K562 (cell line): ENCODE data around the gene KCNH2. TPM values are rescaled to one million over a fixed set of nuclear protein-coding genes. Genes with fewer than 3 reads are reported as not detected.

Source experiments
- AFF4 ChIP-seq: sonication (generic); formaldehyde crosslinking; IDR thresholded peaks from 2 replicates; pipeline ENCODE4 v1.8.0; 2023; ENCODE audit warnings: mild to moderate bottlenecking, missing genetic modification reagents
- CBFB ChIP-seq: sonication (generic); formaldehyde crosslinking; IDR thresholded peaks from 2 replicates; pipeline ENCODE4 v1.4.0; 2020; ENCODE audit warnings: mild to moderate bottlenecking, missing genetic modification reagents
- CBX3 ChIP-seq, 2 experiments: IDR thresholded peaks; 1 replicate in 1 of 2; 2 replicates in 1 of 2; pipeline ENCODE4 v1.6.1; 2012; ENCODE audit warnings: inconsistent platforms in 2 of 2, low read length in 2 of 2, borderline replicate concordance in 1 of 2, control low read depth in 1 of 2
- DEAF1 ChIP-seq: fragments of 450-650 bp; formaldehyde crosslinking; IDR thresholded peaks from 2 replicates; pipeline ENCODE4 v1.4.0; 2020; ENCODE audit warnings: mild to moderate bottlenecking, moderate library complexity
- ETV5 ChIP-seq: sonication (generic); formaldehyde crosslinking; IDR thresholded peaks from 2 replicates; pipeline ENCODE4 v1.4.0; 2020; ENCODE audit warnings: low read depth, mild to moderate bottlenecking, missing genetic modification reagents
- FOXA3 ChIP-seq, 2 experiments: fragments of 450-650 bp in 1 of 2; sonication (generic) in 1 of 2; formaldehyde crosslinking; IDR thresholded peaks in 1 of 2; conservative IDR thresholded peaks in 1 of 2; 2 replicates each; pipeline versions ENCODE4 v1.4.0 to v1.8.0; 2020 to 2022; ENCODE audit warnings: mild to moderate bottlenecking in 2 of 2, missing genetic modification reagents in 1 of 2
- FOXM1 ChIP-seq, 2 experiments: fragments of 450-650 bp in 1 of 2; sonication (generic) in 1 of 2; formaldehyde crosslinking in 1 of 2; IDR thresholded peaks; 2 replicates each; pipeline versions ENCODE4 v1.6.1 to v1.9.0; 2017 to 2022; ENCODE audit warnings: low read depth in 2 of 2, mild to moderate bottlenecking in 2 of 2, missing genetic modification reagents in 1 of 2, moderate library complexity in 1 of 2
- GATA2 ChIP-seq: sonication (generic); formaldehyde crosslinking; IDR thresholded peaks from 2 replicates; pipeline ENCODE4 v1.4.0; 2020; ENCODE audit warnings: mild to moderate bottlenecking, missing genetic modification reagents
- HMGXB4 ChIP-seq: sonication (generic); formaldehyde crosslinking; IDR thresholded peaks from 2 replicates; pipeline ENCODE4 v1.8.1; 2023; ENCODE audit warnings: mild to moderate bottlenecking, missing genetic modification reagents
- SRF ChIP-seq, 2 experiments: fragments of 250-450, 450-650 bp in 1 of 2; sonication (Bioruptor Pico) in 1 of 2; sonication (generic) in 1 of 2; formaldehyde crosslinking; IDR thresholded peaks; 2 replicates each; pipeline versions ENCODE4 v1.5.0 to v1.5.1; 2020 to 2022; ENCODE audit warnings: mild to moderate bottlenecking in 1 of 2, missing genetic modification reagents in 1 of 2
- TRIM24 ChIP-seq, 2 experiments: fragments of 450-650 bp; IDR thresholded peaks; 2 replicates each; pipeline ENCODE4 v1.6.1; 2016
- ZNF609 ChIP-seq: sonication (generic); formaldehyde crosslinking; IDR thresholded peaks from 2 replicates; pipeline ENCODE4 v1.8.1; 2023; ENCODE audit warnings: missing genetic modification reagents, mild to moderate bottlenecking, borderline replicate concordance
- polyA plus RNA-seq, 8 experiments: library from polyadenylated mRNA; depleted of rRNA in 4 of 8; stranded (reverse) in 5 of 8; unstranded in 3 of 8; fragments of >200 nt; fragmentation: Nextera tagmentation in 2 of 8; fragmentation: Illumina TruSeq in 1 of 8; extraction: Ambion mirVana in 2 of 8; extraction: Trizol in 1 of 8; gene quantifications; 2 replicates each; pipeline versions ENCODE4 v1.2.1 to v1.2.3, GENCODE V29; 2011 to 2014; ENCODE audit warnings: inconsistent platforms in 1 of 8, missing spikeins in 1 of 8
- total RNA-seq, 7 experiments: library from RNA; depleted of rRNA in 6 of 7; stranded (reverse); fragments of >200 nt in 6 of 7; fragmentation: Illumina TruSeq in 2 of 7; extraction: Trizol in 2 of 7; gene quantifications; 2 replicates each; pipeline versions ENCODE4 v1.2.1 to v1.2.3, GENCODE V29; 2011 to 2021; ENCODE audit warnings: low replicate concordance in 1 of 7

KCNH2 gene
- total and polyA plus RNA-seq, 9 of the 15 experiments (the other 6 are each of a cell fraction or from before 2014, with no cell fraction given): 18.1 to 368 (median 218) TPM

- TF ChIP-seq DEAF1 (CRISPR knock-in tag) (no peak), SRF (CRISPR knock-in tag; IDR thresholded peaks at IDR 0.05) (peak in 1 of 2 experiments; percentile 77; a peak in 2 of 4 replicates), TRIM24 (IDR thresholded peaks at IDR 0.05) (no peak), CBFB (CRISPR knock-in tag) (0 out of 2 replicates have a peak, but pooled peaks have one; percentile 34), FOXM1 (IDR thresholded peaks at IDR 0.05; ENCODE audit: low read depth) (no peak), FOXM1 (CRISPR knock-in tag; IDR thresholded peaks at IDR 0.05; ENCODE audit: low read depth) (0 out of 2 replicates have a peak, but pooled peaks have one; percentile 40), AFF4 (CRISPR knock-in tag) (peak; percentile 41; the same call in 1 of the 2 replicates), CBX3 (IDR thresholded peaks at IDR 0.05; ENCODE audit: borderline replicate concordance in 1 of 2, low read length in 2 of 2) (peak in 1 of 2 experiments; percentile 72; a peak in 1 of 3 replicates), HMGXB4 (CRISPR knock-in tag) (peak; percentile 61; the same call in 1 of the 2 replicates), GATA2 (CRISPR knock-in tag) (peak; percentile 19; the same call in 1 of the 2 replicates), FOXA3 (CRISPR knock-in tag; conservative IDR thresholded peaks at IDR 0.05 in 1 of 2, IDR thresholded peaks at IDR 0.05 in 1 of 2) (0 out of 4 replicates have a peak, but pooled peaks of 1 of the 2 experiments have one; percentile 12), ZNF609 (peak; percentile 65; the same call in 1 of the 2 replicates), ETV5 (CRISPR knock-in tag) (peak; percentile 51; the same call in 1 of the 2 replicates)
Measured at GRCh38 chr7:150983893-150984368, 5.8 kb upstream of the KCNH2 start (continued).
